Measurements from ENCODE around the gene DNAJC6.
"Not testable (repeated sequence)": the region's sequence is repeated elsewhere in the genome, so short reads cannot be mapped to it uniquely, and the experiment has no call there.

Gene DNAJC6

GRCh38 chr1:65377496-65378246, 68.3 kb downstream of the DNAJC6 start:
- no peak for TF ChIP-seq CTCF (IDR thresholded peaks at IDR 0.05; ENCODE audit: insufficient read depth, low read length, missing control alignments)
- CTCF ChIA-PET, result no interaction called here
- POLR2A ChIA-PET, result no interaction called here
- no peak for DNase-seq (ENCODE audit: low read depth, low spot score)
- H3K4me3 ChIP-seq (ENCODE audit: low read depth, low read length), result no peak overlapping the region

GRCh38 chr1:65378247-65378946, 69.1 kb downstream of the DNAJC6 start:
- ChIA-PET POLR2A (no interaction called here), CTCF (no interaction called here)
- no peak for DNase-seq (ENCODE audit: low read depth, low spot score)
- no peak for TF ChIP-seq CTCF (IDR thresholded peaks at IDR 0.05; ENCODE audit: insufficient read depth, low read length, missing control alignments)
- no peak overlapping the region for H3K4me3 ChIP-seq (ENCODE audit: low read depth, low read length)

GRCh38 chr1:65384426-65384825, 75.1 kb downstream of the DNAJC6 start:
- CTCF ChIA-PET; POLR2A ChIA-PET; H3K4me3 ChIP-seq (ENCODE audit: low read depth, low read length); DNase-seq (ENCODE audit: low read depth, low spot score): not testable (repeated sequence)

- ChIA-PET CTCF (no interaction called here), POLR2A (no interaction called here)
- DNase-seq (ENCODE audit: low read depth, low spot score), result no peak
- H3K4me3 ChIP-seq (ENCODE audit: low read depth, low read length), result no peak overlapping the region
- TF ChIP-seq CTCF (IDR thresholded peaks at IDR 0.05; ENCODE audit: insufficient read depth, low read length, missing control alignments), result no peak
These were observed 77.1 kb downstream of the DNAJC6 start for GRCh38 chr1:65386439-65386838.

- POLR2A ChIA-PET, result no interaction called here
- CTCF ChIA-PET, result interaction anchor here (1.3 kb wide), 1 partner anchor 300 kb away, joined by 3 read pairs; no protein-coding TSS in a partner anchor
These were observed 78.5 kb downstream of the DNAJC6 start for GRCh38 chr1:65387821-65388220.

GRCh38 chr1:65388908-65389695, 79.8 kb downstream of the DNAJC6 start:
- CTCF ChIA-PET, result interaction anchor here (1.3 kb wide), 1 partner anchor 299 kb away, joined by 3 read pairs; no protein-coding TSS in a partner anchor
- no peak overlapping the region for H3K4me3 ChIP-seq (ENCODE audit: low read depth, low read length)
- DNase-seq (ENCODE audit: low read depth, low spot score), result no peak
- no peak for TF ChIP-seq CTCF (IDR thresholded peaks at IDR 0.05; ENCODE audit: insufficient read depth, low read length, missing control alignments)
- POLR2A ChIA-PET, result no interaction called here

More at GRCh38 chr1:65387821-65388220, 78.5 kb downstream of the DNAJC6 start:
- no peak overlapping the region for H3K4me3 ChIP-seq (ENCODE audit: low read depth, low read length)
- DNase-seq (ENCODE audit: low read depth, low spot score), result no peak
- no peak for TF ChIP-seq CTCF (IDR thresholded peaks at IDR 0.05; ENCODE audit: insufficient read depth, low read length, missing control alignments)

Data from AG04449 (cell line).